ENCODE results near the gene VAV2. TPM values are rescaled to one million over a fixed set of nuclear protein-coding genes. Genes with fewer than 3 reads are reported as not detected.
A peak's percentile ranks its signal among the peaks of the same experiment; 100 is the strongest.

Gene VAV2
- total and polyA plus RNA-seq, 12 donors = 3.3 to 96.2 (median 31.2) TPM

DNA sequence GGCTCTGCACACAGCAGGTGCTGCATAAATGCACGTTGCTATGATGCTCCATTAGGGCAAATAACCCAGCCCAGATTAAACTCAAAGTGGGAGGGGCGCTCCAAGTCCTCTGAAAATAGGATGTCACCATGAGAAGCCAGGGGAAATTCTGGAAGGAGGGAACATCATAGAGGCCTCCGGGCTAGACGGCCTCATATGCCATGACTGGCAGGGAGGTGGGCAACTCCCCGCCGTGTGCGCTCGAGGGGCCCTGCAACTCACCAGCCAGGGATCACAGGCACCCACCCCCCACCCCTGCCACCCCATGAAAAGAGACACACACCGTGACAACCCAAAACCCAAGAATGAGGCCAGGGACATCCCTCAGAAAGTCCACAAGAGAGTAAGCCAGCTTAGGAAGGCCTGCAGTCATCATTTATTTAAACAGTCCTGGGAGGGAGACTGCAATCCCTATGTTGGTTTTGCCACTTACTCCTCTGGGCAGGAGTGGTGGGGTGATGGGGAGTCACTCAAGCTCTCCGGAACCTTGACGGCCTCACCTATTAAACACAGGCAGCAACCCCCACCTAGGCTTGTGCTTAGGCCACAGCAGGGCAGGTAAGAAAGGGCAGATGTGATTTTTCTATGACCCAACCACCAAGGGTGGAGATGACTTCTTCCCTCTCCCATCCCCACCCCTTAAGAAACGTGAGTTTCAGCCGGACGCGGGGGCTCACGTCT lies 4.0 kb downstream of the VAV2 start:
- Histone ChIP-seq H3K9me3 (replicated peaks in 1 of 3) (no peaks in the 10 kb centered on the region), H3K4me3 (no peak overlapping the region), H3K27me3 (no peaks in the 10 kb centered on the region), H3K27ac (peak overlapping the region in 1 of 5 donors; percentile 10), H3K4me1 (replicated peaks in 1 of 2) (peaks cover 11 to 14% of the 10 kb centered on the region in 2 donors), H3K36me3 (replicated peaks in 1 of 2) (no peaks in the 10 kb centered on the region)
- 70 to 86% (median 83%) methylated on average over 2 to 16 of the region's 16 CpGs for WGBS, 4 donors
- intact Hi-C loops (cut with DNase I) = no loop called here
- TF ChIP-seq POLR2A (IDR thresholded peaks at IDR 0.05) = no peak
- TF ChIP-seq, protein P1, sequence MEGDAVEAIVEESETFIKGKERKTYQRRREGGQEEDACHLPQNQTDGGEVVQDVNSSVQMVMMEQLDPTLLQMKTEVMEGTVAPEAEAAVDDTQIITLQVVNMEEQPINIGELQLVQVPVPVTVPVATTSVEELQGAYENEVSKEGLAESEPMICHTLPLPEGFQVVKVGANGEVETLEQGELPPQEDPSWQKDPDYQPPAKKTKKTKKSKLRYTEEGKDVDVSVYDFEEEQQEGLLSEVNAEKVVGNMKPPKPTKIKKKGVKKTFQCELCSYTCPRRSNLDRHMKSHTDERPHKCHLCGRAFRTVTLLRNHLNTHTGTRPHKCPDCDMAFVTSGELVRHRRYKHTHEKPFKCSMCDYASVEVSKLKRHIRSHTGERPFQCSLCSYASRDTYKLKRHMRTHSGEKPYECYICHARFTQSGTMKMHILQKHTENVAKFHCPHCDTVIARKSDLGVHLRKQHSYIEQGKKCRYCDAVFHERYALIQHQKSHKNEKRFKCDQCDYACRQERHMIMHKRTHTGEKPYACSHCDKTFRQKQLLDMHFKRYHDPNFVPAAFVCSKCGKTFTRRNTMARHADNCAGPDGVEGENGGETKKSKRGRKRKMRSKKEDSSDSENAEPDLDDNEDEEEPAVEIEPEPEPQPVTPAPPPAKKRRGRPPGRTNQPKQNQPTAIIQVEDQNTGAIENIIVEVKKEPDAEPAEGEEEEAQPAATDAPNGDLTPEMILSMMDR (IDR thresholded peaks at IDR 0.05) = no peak
- no peak for DNase-seq

DNA sequence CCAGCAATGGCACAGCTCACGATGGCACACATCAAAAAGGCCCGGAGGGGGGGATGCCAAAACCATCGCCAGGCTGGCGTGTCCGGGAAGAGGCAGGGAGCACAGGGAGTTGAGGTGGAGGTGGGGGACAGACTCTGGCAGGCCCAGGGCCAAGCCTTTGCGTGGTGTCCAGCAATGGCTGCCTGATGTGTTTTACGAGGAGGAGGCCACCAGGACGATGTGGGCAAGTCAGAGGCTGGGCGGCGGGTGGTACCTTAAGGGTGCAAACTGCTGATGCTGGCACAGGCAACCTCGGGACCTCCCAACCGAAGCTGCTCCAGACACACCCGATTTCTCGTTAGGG lies 4.7 kb downstream of the VAV2 start:
- no peaks in the 10 kb centered on the region for H3K36me3 ChIP-seq (replicated peaks in 1 of 2)
- WGBS, 4 donors = 89 to 94% (median 93%) methylated on average over 14 of the region's 14 CpGs
- peaks cover 11 to 14% of the 10 kb centered on the region in 2 donors for H3K4me1 ChIP-seq (replicated peaks in 1 of 2)
- no peak overlapping the region for H3K27ac ChIP-seq
- H3K9me3 ChIP-seq (replicated peaks in 1 of 3) = no peaks in the 10 kb centered on the region
- DNase-seq = no peak
- intact Hi-C loops (cut with DNase I) = no loop called here
- no peaks in the 10 kb centered on the region for H3K27me3 ChIP-seq
- TF ChIP-seq, protein P1 (IDR thresholded peaks at IDR 0.05) = no peak
- no peak for TF ChIP-seq POLR2A (IDR thresholded peaks at IDR 0.05)
- H3K4me3 ChIP-seq = no peak overlapping the region

DNA sequence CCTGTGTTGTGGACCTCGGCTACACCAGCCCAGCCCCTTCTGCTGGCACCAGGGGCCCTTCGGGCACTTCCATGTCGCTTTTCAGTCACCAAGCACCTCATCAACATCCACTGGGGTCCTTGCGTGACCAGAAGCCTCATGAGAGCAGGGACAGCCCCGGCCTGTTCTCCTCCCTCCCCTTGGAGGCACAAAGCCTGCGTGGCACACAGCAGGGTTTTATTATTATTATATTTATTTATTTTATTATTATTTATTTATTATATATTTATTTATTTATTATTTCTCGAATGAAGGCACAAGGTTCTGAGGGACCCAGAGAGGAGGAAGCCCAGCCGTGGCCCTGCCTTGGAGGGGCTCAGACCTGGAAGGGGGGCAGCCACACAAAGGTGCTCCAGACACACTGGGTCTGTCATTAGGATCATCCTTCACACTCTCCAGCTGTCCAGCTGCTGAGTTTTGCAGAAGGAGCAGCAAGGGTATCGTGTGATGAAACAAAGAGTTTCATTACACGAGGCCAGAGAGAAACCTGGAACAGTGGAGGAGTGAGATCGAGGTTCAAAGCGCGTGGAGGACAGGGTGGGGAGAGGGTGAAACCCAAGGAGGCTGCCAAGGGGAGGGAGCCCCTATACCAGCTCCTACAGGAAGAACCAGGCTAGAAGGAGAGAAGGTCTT lies 5.2 kb downstream of the VAV2 start:
- WGBS, 4 donors = 89 to 93% (median 90%) methylated on average over 13 of the region's 13 CpGs
- H3K36me3 ChIP-seq (replicated peaks in 1 of 2) = no peaks in the 10 kb centered on the region

DNA sequence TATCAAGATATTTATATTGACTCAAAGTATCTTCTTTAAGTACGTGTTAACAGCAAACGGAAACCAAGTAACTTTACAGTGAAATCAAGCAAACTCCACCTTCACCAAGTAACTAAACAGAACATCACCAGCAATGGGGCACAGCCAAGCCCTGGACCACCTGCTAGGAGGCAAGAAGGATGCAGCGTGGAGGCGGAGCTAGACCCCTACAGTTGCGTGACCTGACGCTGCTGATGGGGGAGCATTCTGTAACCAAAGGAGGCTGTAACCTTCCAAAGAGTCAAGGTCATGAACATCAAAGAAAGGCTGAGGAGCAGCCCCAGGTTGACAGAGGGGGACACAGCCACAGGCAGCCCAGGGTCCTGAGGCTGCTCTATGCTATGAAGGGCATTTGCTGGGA lies 6.1 kb downstream of the VAV2 start:
- no peak for DNase-seq
- Histone ChIP-seq H3K36me3 (replicated peaks in 1 of 2) (no peaks in the 10 kb centered on the region), H3K9me3 (replicated peaks in 1 of 3) (no peaks in the 10 kb centered on the region), H3K4me3 (no peak overlapping the region), H3K27ac (no peak overlapping the region), H3K27me3 (no peaks in the 10 kb centered on the region), H3K4me1 (replicated peaks in 1 of 2) (peaks cover 11 to 14% of the 10 kb centered on the region in 2 donors)
- intact Hi-C loops (cut with DNase I) = no loop called here
- TF ChIP-seq POLR2A (IDR thresholded peaks at IDR 0.05) = no peak
- TF ChIP-seq, protein P1 (IDR thresholded peaks at IDR 0.05) = no peak
- 61 to 73% (median 73%) methylated on average over 6 of the region's 6 CpGs for WGBS, 4 donors

More for the DNA sequence above, 5.2 kb downstream of the VAV2 start:
- Histone ChIP-seq H3K4me3 (no peak overlapping the region), H3K9me3 (replicated peaks in 1 of 3) (no peaks in the 10 kb centered on the region), H3K27ac (no peak overlapping the region), H3K4me1 (replicated peaks in 1 of 2) (peaks cover 11 to 14% of the 10 kb centered on the region in 2 donors), H3K27me3 (no peaks in the 10 kb centered on the region)
- no peak for DNase-seq
- TF ChIP-seq POLR2A (IDR thresholded peaks at IDR 0.05) = no peak
- TF ChIP-seq, protein P1 (IDR thresholded peaks at IDR 0.05) = no peak
- intact Hi-C loops (cut with DNase I) = no loop called here

Measured in adrenal gland (tissue), 12 donors.